Keratinocyte (primary cell): ENCODE data around the gene SAMD4A. TPM values are rescaled to one million over a fixed set of nuclear protein-coding genes. Genes with fewer than 3 reads are reported as not detected.

Experiments
- DNase-seq: peaks from one replicate; pipeline ENCODE4 v3.0.0-alpha.2; 2011; ENCODE audit warnings: low read depth, missing footprints, low spot score
- FAIRE-seq: peaks from 2 replicates; lab custom pipeline; 2011; peaks lifted over from hg19 to GRCh38; lab: Jason Lieb, UNC
- H2AFZ ChIP-seq: 2 replicates; pipeline ENCODE4 v1.6.0; 2012; ENCODE audit warnings: low read length, control low read depth, inconsistent platforms; ENCODE audit not compliant: control insufficient read depth
- H3K27ac ChIP-seq: 2 replicates; pipeline ENCODE4 v1.5.1; 2011; ENCODE audit warnings: low read length; ENCODE audit not compliant: control insufficient read depth, insufficient read depth
- H3K27me3 ChIP-seq: 3 replicates; pipeline ENCODE4 v1.6.0; 2011; ENCODE audit warnings: low read length; ENCODE audit not compliant: control insufficient read depth, insufficient read depth; ENCODE audit errors: extremely low read depth
- H3K36me3 ChIP-seq, 2 experiments: 2 replicates in 1 of 2; 3 replicates in 1 of 2; pipeline ENCODE4 v1.5.1; 2011; ENCODE audit warnings: low read length in 2 of 2, mild to moderate bottlenecking in 1 of 2; ENCODE audit not compliant: control insufficient read depth in 2 of 2, insufficient read depth in 2 of 2; ENCODE audit errors: extremely low read depth in 1 of 2
- H3K4me1 ChIP-seq: 3 replicates; pipeline ENCODE4 v1.5.1; 2011; ENCODE audit warnings: low read length; ENCODE audit not compliant: control insufficient read depth, insufficient read depth; ENCODE audit errors: extremely low read depth
- H3K4me2 ChIP-seq: 3 replicates; pipeline ENCODE4 v1.6.0; 2011; ENCODE audit warnings: low read depth, low read length; ENCODE audit not compliant: control insufficient read depth, insufficient read depth; ENCODE audit errors: extremely low read depth
- H3K4me3 ChIP-seq, 3 experiments: fragments of 200-600 bp in 1 of 3; sonication (generic) in 1 of 3; 2 replicates in 2 of 3; 3 replicates in 1 of 3; pipeline ENCODE4 v1.5.1; 2011 to 2016; ENCODE audit warnings: low read length in 3 of 3, mild to moderate bottlenecking in 3 of 3, control low read depth in 2 of 3, inconsistent platforms in 1 of 3, low read depth in 1 of 3, mixed read lengths in 1 of 3, mixed run types in 1 of 3, moderate library complexity in 1 of 3; ENCODE audit not compliant: control insufficient read depth in 2 of 3, insufficient read depth in 2 of 3; ENCODE audit errors: extremely low read depth in 1 of 3
- H3K79me2 ChIP-seq: 2 replicates; pipeline ENCODE4 v1.6.0; 2012; ENCODE audit warnings: low read length; ENCODE audit not compliant: control insufficient read depth, insufficient read depth
- H3K9ac ChIP-seq: 3 replicates; pipeline ENCODE4 v1.6.0; 2011; ENCODE audit warnings: low read length; ENCODE audit not compliant: control insufficient read depth, insufficient read depth; ENCODE audit errors: extremely low read depth
- H3K9me1 ChIP-seq: 3 replicates; pipeline ENCODE4 v1.6.0; 2011; ENCODE audit warnings: low read length; ENCODE audit not compliant: control insufficient read depth, insufficient read depth; ENCODE audit errors: extremely low read depth
- H3K9me3 ChIP-seq: 2 replicates; pipeline ENCODE4 v1.5.1; 2012; ENCODE audit warnings: low read depth, low read length; ENCODE audit not compliant: control insufficient read depth
- H4K20me1 ChIP-seq: 3 replicates; pipeline ENCODE4 v1.6.0; 2011; ENCODE audit warnings: low read length; ENCODE audit not compliant: control insufficient read depth, insufficient read depth; ENCODE audit errors: extremely low read depth
- EZH2 ChIP-seq: IDR thresholded peaks from one replicate; pipeline ENCODE4 v1.6.1; 2012; ENCODE audit warnings: inconsistent platforms, mild to moderate bottlenecking, low read length, moderate library complexity
- dilution Hi-C: fragments of 300-500 bp; cut with MboI; formaldehyde crosslinking; loops from one replicate; pipeline ENCODE4 v1.7.0; 2020; ENCODE audit warnings: low sequenced_read_pairs; ENCODE audit not compliant: extremely low pct_ligation_motif_present
- polyA plus RNA-seq, 5 experiments: library from polyadenylated mRNA; depleted of rRNA in 3 of 5; stranded (reverse) in 3 of 5; stranded (forward) in 1 of 5; unstranded in 1 of 5; fragments of >200 nt; gene quantifications; 1 replicate in 1 of 5; 2 replicates in 3 of 5; 3 replicates in 1 of 5; pipeline versions ENCODE4 v1.2.1 to v1.2.3, GENCODE V29; 2011 to 2012; ENCODE audit warnings: missing spikeins in 2 of 5, low read depth in 1 of 5, low replicate concordance in 1 of 5
- TF ChIP-seq, protein P1 (sequence below), 3 experiments: IDR thresholded peaks in 1 of 3; conservative IDR thresholded peaks in 1 of 3; optimal IDR thresholded peaks in 1 of 3; 2 replicates in 2 of 3; 3 replicates in 1 of 3; pipeline versions ENCODE3 to v1.5.1; 2011; ENCODE audit warnings: low read length in 3 of 3, mild to moderate bottlenecking in 3 of 3, moderate library complexity in 2 of 3, control low read depth in 1 of 3, inconsistent platforms in 1 of 3; ENCODE audit not compliant: insufficient read depth in 2 of 3; ENCODE audit errors: extremely low read depth in 1 of 3

The SAMD4A gene
- polyA plus RNA-seq, 1 donor (not counting 4 experiments of a cell fraction or from before 2014, with no cell fraction given), result 16.2 TPM

DNA sequence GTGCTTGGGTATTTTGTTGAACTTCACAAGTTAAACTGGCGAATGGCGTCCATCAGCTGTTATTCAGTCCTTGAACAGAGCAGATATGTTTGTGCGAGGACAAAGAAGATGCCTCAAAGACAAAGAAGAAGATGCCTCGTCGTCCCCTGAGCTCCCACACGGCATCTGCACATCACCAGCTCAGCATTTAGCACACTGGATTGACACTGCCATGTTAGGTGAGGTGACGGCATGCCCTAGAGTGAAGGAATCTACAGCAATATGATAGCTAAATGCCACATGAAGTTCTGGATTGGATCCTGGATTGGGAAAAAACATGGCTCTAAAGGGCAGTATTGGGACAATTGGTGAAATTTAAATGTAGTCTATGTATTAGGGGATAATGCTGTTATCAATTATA lies 15.4 kb downstream of the SAMD4A start:
- Histone ChIP-seq H3K9ac (no peak overlapping the region), H3K79me2 (peaks cover 74% of the 10 kb centered on the region), H4K20me1 (no peaks in the 10 kb centered on the region), H3K27ac (no peak overlapping the region), H3K9me1 (no peaks in the 10 kb centered on the region), H3K4me1 (peaks cover under 1% of the 10 kb centered on the region), H3K36me3 (peaks cover 9 to 10% of the 10 kb centered on the region in 2 experiments), H3K4me2 (no peak overlapping the region), H3K9me3 (no peaks in the 10 kb centered on the region), H2AFZ (no peak overlapping the region), H3K27me3 (no peaks in the 10 kb centered on the region), H3K4me3 (no peak overlapping the region)
- DNase-seq (no peak), FAIRE-seq (no peak)
- dilution Hi-C loops, result no loop called here
- TF ChIP-seq, protein P1, sequence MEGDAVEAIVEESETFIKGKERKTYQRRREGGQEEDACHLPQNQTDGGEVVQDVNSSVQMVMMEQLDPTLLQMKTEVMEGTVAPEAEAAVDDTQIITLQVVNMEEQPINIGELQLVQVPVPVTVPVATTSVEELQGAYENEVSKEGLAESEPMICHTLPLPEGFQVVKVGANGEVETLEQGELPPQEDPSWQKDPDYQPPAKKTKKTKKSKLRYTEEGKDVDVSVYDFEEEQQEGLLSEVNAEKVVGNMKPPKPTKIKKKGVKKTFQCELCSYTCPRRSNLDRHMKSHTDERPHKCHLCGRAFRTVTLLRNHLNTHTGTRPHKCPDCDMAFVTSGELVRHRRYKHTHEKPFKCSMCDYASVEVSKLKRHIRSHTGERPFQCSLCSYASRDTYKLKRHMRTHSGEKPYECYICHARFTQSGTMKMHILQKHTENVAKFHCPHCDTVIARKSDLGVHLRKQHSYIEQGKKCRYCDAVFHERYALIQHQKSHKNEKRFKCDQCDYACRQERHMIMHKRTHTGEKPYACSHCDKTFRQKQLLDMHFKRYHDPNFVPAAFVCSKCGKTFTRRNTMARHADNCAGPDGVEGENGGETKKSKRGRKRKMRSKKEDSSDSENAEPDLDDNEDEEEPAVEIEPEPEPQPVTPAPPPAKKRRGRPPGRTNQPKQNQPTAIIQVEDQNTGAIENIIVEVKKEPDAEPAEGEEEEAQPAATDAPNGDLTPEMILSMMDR (optimal IDR thresholded peaks at IDR 0.05 in 1 of 3, IDR thresholded peaks at IDR 0.05 in 1 of 3, conservative IDR thresholded peaks at IDR 0.05 in 1 of 3; ENCODE audit: extremely low read depth in 1 of 3, insufficient read depth in 2 of 3, low read length in 3 of 3), result no peak
- no peak for TF ChIP-seq EZH2

DNA sequence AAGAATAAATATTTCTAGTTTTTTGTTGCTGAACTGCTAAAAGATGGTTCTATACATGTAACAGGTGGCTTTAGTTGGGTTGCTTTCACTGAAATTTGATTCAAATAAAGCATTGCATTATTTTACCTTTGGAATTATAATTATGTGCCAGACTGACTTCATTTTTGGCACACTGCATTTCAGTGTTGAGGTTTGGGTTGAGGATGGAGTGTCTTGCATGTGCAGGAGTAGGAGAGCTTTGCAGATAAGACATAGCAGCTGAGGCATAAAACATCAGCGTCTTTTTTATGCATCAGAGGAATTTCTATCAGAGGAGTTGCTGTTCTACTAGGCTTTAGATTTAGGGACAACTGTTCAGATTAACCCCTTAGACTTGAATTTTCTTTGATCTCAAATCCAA lies 17.2 kb downstream of the SAMD4A start:
- DNase-seq (no peak), FAIRE-seq (no peak)
- Histone ChIP-seq H3K36me3 (peaks cover 6 to 8% of the 10 kb centered on the region in 2 experiments), H3K9me1 (no peaks in the 10 kb centered on the region), H3K4me3 (no peak overlapping the region), H3K4me1 (peaks cover 6% of the 10 kb centered on the region), H3K27ac (no peak overlapping the region), H3K9ac (no peak overlapping the region), H3K4me2 (no peak overlapping the region), H3K27me3 (no peaks in the 10 kb centered on the region), H4K20me1 (no peaks in the 10 kb centered on the region), H2AFZ (no peak overlapping the region), H3K9me3 (no peaks in the 10 kb centered on the region), H3K79me2 (peaks cover 69% of the 10 kb centered on the region)
- TF ChIP-seq, protein P1 (optimal IDR thresholded peaks at IDR 0.05 in 1 of 3, IDR thresholded peaks at IDR 0.05 in 1 of 3, conservative IDR thresholded peaks at IDR 0.05 in 1 of 3; ENCODE audit: extremely low read depth in 1 of 3, insufficient read depth in 2 of 3, low read length in 3 of 3), result no peak
- no peak for TF ChIP-seq EZH2
- dilution Hi-C loops, result no loop called here
